DND-41 (cell line): ENCODE measurements around the gene USP28.
A peak's percentile ranks its signal among the peaks of the same experiment; 100 is the strongest.
"Not testable (repeated sequence)": the region's sequence is repeated elsewhere in the genome, so short reads cannot be mapped to it uniquely, and the experiment has no call there.

Experiments
- ATAC-seq: fragments of 200-7000 bp; cut with Tn5 transposase; 3 replicates; pipeline ENCODE4 v1.9.1; 2021; ENCODE audit warnings: low read depth; ENCODE audit not compliant: insufficient read depth
- DNase-seq: peaks from one replicate; pipeline ENCODE4 v3.0.0-alpha.2; 2020
- H2AFZ ChIP-seq: 2 replicates; pipeline ENCODE4 v1.6.0; 2012; ENCODE audit warnings: low read depth, low read length
- H3K27ac ChIP-seq: 2 replicates; pipeline ENCODE4 v1.5.1; 2012; ENCODE audit warnings: low read length, inconsistent platforms
- H3K27me3 ChIP-seq: fragments of 200-600 bp; sonication (generic); 2 replicates; pipeline ENCODE4 v1.6.0; 2012; ENCODE audit warnings: low read length, mild to moderate bottlenecking, inconsistent platforms; ENCODE audit not compliant: insufficient read depth, poor library complexity
- H3K36me3 ChIP-seq: 2 replicates; pipeline ENCODE4 v1.5.1; 2012; ENCODE audit warnings: low read length, inconsistent platforms; ENCODE audit not compliant: insufficient read depth
- H3K4me1 ChIP-seq: 2 replicates; pipeline ENCODE4 v1.5.1; 2012; ENCODE audit warnings: mild to moderate bottlenecking, low read length; ENCODE audit not compliant: insufficient read depth
- H3K4me2 ChIP-seq: 2 replicates; pipeline ENCODE4 v1.6.0; 2012; ENCODE audit warnings: mild to moderate bottlenecking, moderate library complexity, low read length, inconsistent platforms; ENCODE audit not compliant: insufficient read depth
- H3K4me3 ChIP-seq, 2 experiments: fragments of 200-600 bp in 1 of 2; shearing (Covaris generic) in 1 of 2; 2 replicates each; pipeline ENCODE4 v1.5.1; 2012 to 2016; ENCODE audit warnings: inconsistent platforms in 2 of 2, low read length in 2 of 2, mild to moderate bottlenecking in 2 of 2, low read depth in 1 of 2, moderate library complexity in 1 of 2
- H3K79me2 ChIP-seq: 2 replicates; pipeline ENCODE4 v1.6.0; 2012; ENCODE audit warnings: low read length, inconsistent platforms; ENCODE audit not compliant: insufficient read depth
- H3K9ac ChIP-seq: 2 replicates; pipeline ENCODE4 v1.6.0; 2012; ENCODE audit warnings: low read depth, mild to moderate bottlenecking, inconsistent platforms, low read length, moderate library complexity
- H3K9me3 ChIP-seq: 2 replicates; pipeline ENCODE4 v1.5.1; 2012; ENCODE audit warnings: low read length, moderate library complexity, mild to moderate bottlenecking, inconsistent platforms; ENCODE audit not compliant: insufficient read depth, severe bottlenecking
- H4K20me1 ChIP-seq: 2 replicates; pipeline ENCODE4 v1.6.0; 2012; ENCODE audit warnings: low read length; ENCODE audit not compliant: insufficient read depth
- CTCF ChIP-seq: IDR thresholded peaks from 2 replicates; pipeline ENCODE4 v1.5.1; 2012; ENCODE audit warnings: borderline replicate concordance, low read length, moderate library complexity, mild to moderate bottlenecking; ENCODE audit not compliant: poor library complexity, severe bottlenecking; ENCODE audit errors: extremely low read depth
- EZH2 ChIP-seq: IDR thresholded peaks from 3 replicates; pipeline ENCODE4 v1.6.1; 2012; ENCODE audit warnings: borderline replicate concordance, low read depth, mild to moderate bottlenecking, moderate library complexity, low read length, inconsistent platforms; ENCODE audit not compliant: severe bottlenecking

USP28 gene

GRCh38 chr11:113802621-113803020 is 72.8 kb downstream of the USP28 start:
- DNase-seq (no peak), ATAC-seq (no peak)
- H4K20me1 ChIP-seq, result no peaks in the 10 kb centered on the region
- H2AFZ ChIP-seq, result no peak overlapping the region
- H3K4me3 ChIP-seq, result no peak overlapping the region
- H3K4me1 ChIP-seq, result no peaks in the 10 kb centered on the region
- TF ChIP-seq EZH2 (no peak), CTCF (no peak)
- no peaks in the 10 kb centered on the region for H3K27me3 ChIP-seq
- peaks cover 62% of the 10 kb centered on the region; the same call in 1 of the 2 replicates for H3K36me3 ChIP-seq
- H3K79me2 ChIP-seq, result no peaks in the 10 kb centered on the region
- no peak overlapping the region for H3K4me2 ChIP-seq
- no peak overlapping the region for H3K27ac ChIP-seq
- H3K9ac ChIP-seq, result no peak overlapping the region
- H3K9me3 ChIP-seq, result no peaks in the 10 kb centered on the region

- no peak overlapping the region for H3K4me3 ChIP-seq
- H3K9ac ChIP-seq, result no peak overlapping the region
- no peak overlapping the region for H2AFZ ChIP-seq
- H3K9me3 ChIP-seq, result no peaks in the 10 kb centered on the region
- no peak overlapping the region for H3K4me2 ChIP-seq
- ATAC-seq (peak; percentile 89), DNase-seq (peak; percentile 14)
- H3K79me2 ChIP-seq, result no peaks in the 10 kb centered on the region
- TF ChIP-seq CTCF (peak; percentile 72), EZH2 (no peak)
- H4K20me1 ChIP-seq, result no peaks in the 10 kb centered on the region
- H3K27me3 ChIP-seq, result no peaks in the 10 kb centered on the region
- no peaks in the 10 kb centered on the region for H3K4me1 ChIP-seq
- H3K27ac ChIP-seq, result no peak overlapping the region
- peaks cover 21% of the 10 kb centered on the region; the same call in 1 of the 2 replicates for H3K36me3 ChIP-seq
These were observed 78.6 kb downstream of the USP28 start for GRCh38 chr11:113796663-113797259.

DNA sequence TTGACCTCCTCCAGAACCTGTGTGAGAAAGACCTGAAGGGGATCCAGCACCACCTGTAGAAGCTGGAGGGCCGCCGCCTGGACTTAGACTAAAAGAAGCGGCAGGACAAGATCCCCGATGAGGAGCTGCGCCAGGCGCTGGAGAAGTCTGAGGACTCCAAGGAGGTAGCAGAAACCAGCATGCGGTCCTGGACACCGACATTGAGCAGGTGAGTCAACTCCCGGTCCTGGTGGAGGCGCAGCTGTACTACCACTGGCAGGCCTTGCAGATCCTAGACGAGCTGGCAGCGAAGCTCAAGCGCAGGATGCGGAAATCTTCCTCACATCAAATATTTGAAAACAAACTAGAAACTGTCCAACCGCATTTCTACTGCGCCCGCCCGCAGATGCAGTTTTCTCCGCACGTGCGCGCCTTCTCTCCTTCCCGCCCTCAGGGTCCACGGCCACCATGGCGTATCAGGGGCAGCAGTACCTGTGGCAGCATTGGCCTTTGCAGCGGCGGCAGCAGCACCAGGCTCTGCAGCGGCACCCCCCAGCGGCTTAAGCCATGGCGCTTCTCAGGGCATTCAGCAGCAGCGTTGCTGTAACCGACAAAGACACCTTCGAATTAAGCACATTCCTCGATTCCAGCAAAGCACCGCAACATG is 85.6 kb downstream of the USP28 start:
- Histone ChIP-seq H4K20me1 (no peaks in the 10 kb centered on the region), H3K9me3 (no peaks in the 10 kb centered on the region), H3K27ac (no peak overlapping the region), H2AFZ (no peak overlapping the region), H3K27me3 (peaks cover 3% of the 10 kb centered on the region), H3K4me3 (no peak overlapping the region), H3K9ac (no peak overlapping the region), H3K4me1 (no peaks in the 10 kb centered on the region), H3K79me2 (no peaks in the 10 kb centered on the region), H3K36me3 (no peaks in the 10 kb centered on the region), H3K4me2 (no peak overlapping the region)
- TF ChIP-seq CTCF, result no peak
- TF ChIP-seq EZH2, result no peak
- ATAC-seq (no peak), DNase-seq (no peak)

- not testable (repeated sequence) for H4K20me1 ChIP-seq, H3K36me3 ChIP-seq, H3K4me1 ChIP-seq, H3K9me3 ChIP-seq, H2AFZ ChIP-seq, H3K4me2 ChIP-seq, H3K27me3 ChIP-seq, H3K79me2 ChIP-seq, H3K4me3 ChIP-seq, DNase-seq, ATAC-seq, H3K9ac ChIP-seq, H3K27ac ChIP-seq
These were observed 86.4 kb downstream of the USP28 start for GRCh38 chr11:113789016-113789415.
